ENCODE data around the gene ALK. TPM values are rescaled to one million over a fixed set of nuclear protein-coding genes. Genes with fewer than 3 reads are reported as not detected.
A peak's percentile ranks its signal among the peaks of the same experiment; 100 is the strongest.

The ALK gene
- polyA plus RNA-seq, 1 of the 3 experiments (the other 2 are of a cell fraction) = 0.30 TPM

GRCh38 chr2:29583548-29584156, 337.7 kb downstream of the ALK start (continued):
- TF ChIP-seq TEAD4 (IDR thresholded peaks at IDR 0.05; ENCODE audit: borderline replicate concordance, insufficient read depth) (0 out of 2 replicates have a peak, but pooled peaks have one; percentile 29), IRF3 (IDR thresholded peaks at IDR 0.05; ENCODE audit: low read depth, low read length) (no peak), RFX5 (IDR thresholded peaks at IDR 0.05; ENCODE audit: low read length) (peak; percentile 38; the same call in 1 of the 2 replicates), RXRA (IDR thresholded peaks at IDR 0.05; ENCODE audit: borderline replicate concordance, low read depth) (no peak), TAF1 (IDR thresholded peaks at IDR 0.05; ENCODE audit: borderline replicate concordance, low read depth, low read length) (no peak), GATA2 (CRISPR knock-in tag; IDR thresholded peaks at IDR 0.05) (peak; percentile 98), MXI1 (IDR thresholded peaks at IDR 0.05; ENCODE audit: low read depth, low read length) (no peak; the same call in 1 of the 2 replicates), POLR2AphosphoS5 (IDR thresholded peaks at IDR 0.05; ENCODE audit: low read depth, low read length) (no peak), TCF12 (IDR thresholded peaks at IDR 0.05) (peak; percentile 31; the same call in 1 of the 2 replicates), MEF2A (IDR thresholded peaks at IDR 0.05; ENCODE audit: borderline replicate concordance, low read depth) (no peak), GABPA (IDR thresholded peaks at IDR 0.05; ENCODE audit: low read depth) (no peak)

- Histone ChIP-seq H2AFZ (ENCODE audit: low read depth) (no peak overlapping the region), H3K36me3 (replicated peaks in 1 of 2; ENCODE audit: control insufficient read depth in 1 of 2, insufficient read depth in 2 of 2, low read length in 1 of 2) (no peaks in the 10 kb centered on the region), H3K4me1 (ENCODE audit: control insufficient read depth in 1 of 2, insufficient read depth in 2 of 2, low read depth in 1 of 2, low read length in 1 of 2) (peaks cover 9 to 80% of the 10 kb centered on the region in 2 experiments; a peak in 2 of 4 replicates), H3K9me2 (no peaks in the 10 kb centered on the region), H3K4me2 (no peak overlapping the region), H4K20me1 (ENCODE audit: insufficient read depth) (no peaks in the 10 kb centered on the region), H3K9ac (no peak overlapping the region), H3K79me2 (ENCODE audit: insufficient read depth) (no peaks in the 10 kb centered on the region), H3K27ac (ENCODE audit: low read depth in 2 of 2, low read length in 1 of 2) (peak overlapping the region in 1 of 2 experiments; percentile 100; a peak in 2 of 4 replicates), H3F3A (replicated peaks; ENCODE audit: insufficient read depth) (no peaks in the 10 kb centered on the region), H3K4me3 (ENCODE audit: low read depth in 2 of 2, low read length in 1 of 2) (no peak overlapping the region; a peak in 1 of 4 replicates), H3K9me3 (no peaks in the 10 kb centered on the region), H3K27me3 (ENCODE audit: insufficient read depth) (peaks cover 16% of the 10 kb centered on the region; the same call in 1 of the 2 replicates)
- 17% methylated on average over 1 of the region's 1 CpG for WGBS (ENCODE audit: low lambda C conversion rate)
- TF ChIP-seq RCOR1 (IDR thresholded peaks at IDR 0.05; ENCODE audit: low read length) (no peak), EZH2phosphoT487 (IDR thresholded peaks at IDR 0.05; ENCODE audit: borderline replicate concordance, low read depth) (no peak), TAF1 (IDR thresholded peaks at IDR 0.05; ENCODE audit: borderline replicate concordance, low read depth, low read length) (no peak), USF1 (IDR thresholded peaks at IDR 0.05; ENCODE audit: borderline replicate concordance, low read depth) (no peak)
- ChIA-PET POLR2A (interaction anchor here (0.9 to 5.6 kb wide), 6 partner anchors 30 to 443 kb away, joined by 3 to 49 read pairs (median 6); partner anchors contain the start of gene ALK), CTCF (interaction anchor here (0.8 to 2.3 kb wide), 8 partner anchors 13 to 338 kb away, joined by 3 to 7 read pairs (median 4); no protein-coding TSS in a partner anchor)
- no peak for DNase-seq
These were observed 338.3 kb downstream of the ALK start for GRCh38 chr2:29583104-29583503.
